IPS-15b (cell line): Measurements from ENCODE around the gene MGMT.

Experiments used
- H3K27me3 ChIP-seq: one replicate; pipeline ENCODE4 v1.6.1; 2013; ENCODE audit warnings: low read length; ENCODE audit not compliant: control insufficient read depth, insufficient read depth
- H3K36me3 ChIP-seq: one replicate; pipeline ENCODE4 v1.6.1; 2013; ENCODE audit warnings: low read length; ENCODE audit not compliant: control insufficient read depth, insufficient read depth
- H3K4me1 ChIP-seq: one replicate; pipeline ENCODE4 v1.6.1; 2013; ENCODE audit warnings: mild to moderate bottlenecking, low read length; ENCODE audit not compliant: control insufficient read depth, insufficient read depth
- H3K4me3 ChIP-seq: one replicate; pipeline ENCODE4 v1.5.1; 2013; ENCODE audit warnings: low read depth, low read length
- H3K9ac ChIP-seq: one replicate; pipeline ENCODE4 v1.6.1; 2013; ENCODE audit warnings: low read depth, mild to moderate bottlenecking, low read length
- H3K9me3 ChIP-seq: one replicate; pipeline ENCODE4 v1.6.1; 2013; ENCODE audit warnings: mild to moderate bottlenecking, low read length; ENCODE audit not compliant: control insufficient read depth, insufficient read depth

The MGMT gene

GRCh38 chr10:129560361-129560760, 93.3 kb downstream of the MGMT start:
- H3K36me3 ChIP-seq, result no peaks in the 10 kb centered on the region
- no peaks in the 10 kb centered on the region for H3K27me3 ChIP-seq
- no peaks in the 10 kb centered on the region for H3K9me3 ChIP-seq
- H3K9ac ChIP-seq, result no peak overlapping the region
- no peaks in the 10 kb centered on the region for H3K4me1 ChIP-seq
- no peak overlapping the region for H3K4me3 ChIP-seq

GRCh38 chr10:129562487-129562886, 95.4 kb downstream of the MGMT start:
- H3K4me3 ChIP-seq, result no peak overlapping the region
- no peaks in the 10 kb centered on the region for H3K36me3 ChIP-seq
- no peak overlapping the region for H3K9ac ChIP-seq
- no peaks in the 10 kb centered on the region for H3K4me1 ChIP-seq
- H3K27me3 ChIP-seq, result no peaks in the 10 kb centered on the region
- no peaks in the 10 kb centered on the region for H3K9me3 ChIP-seq

GRCh38 chr10:129564923-129565322, 97.9 kb downstream of the MGMT start:
- Histone ChIP-seq H3K36me3 (no peaks in the 10 kb centered on the region), H3K4me1 (no peaks in the 10 kb centered on the region), H3K27me3 (no peaks in the 10 kb centered on the region), H3K9ac (no peak overlapping the region), H3K9me3 (no peaks in the 10 kb centered on the region), H3K4me3 (no peak overlapping the region)

GRCh38 chr10:129568583-129569344, 101.7 kb downstream of the MGMT start:
- Histone ChIP-seq H3K9me3 (no peaks in the 10 kb centered on the region), H3K36me3 (no peaks in the 10 kb centered on the region), H3K4me1 (no peaks in the 10 kb centered on the region), H3K27me3 (no peaks in the 10 kb centered on the region), H3K9ac (no peak overlapping the region), H3K4me3 (no peak overlapping the region)

GRCh38 chr10:129570185-129570584, 103.1 kb downstream of the MGMT start:
- Histone ChIP-seq H3K9me3 (no peaks in the 10 kb centered on the region), H3K36me3 (no peaks in the 10 kb centered on the region), H3K4me3 (no peak overlapping the region), H3K9ac (no peak overlapping the region), H3K4me1 (no peaks in the 10 kb centered on the region), H3K27me3 (no peaks in the 10 kb centered on the region)

GRCh38 chr10:129579228-129579627, 112.2 kb downstream of the MGMT start:
- H3K27me3 ChIP-seq, result no peaks in the 10 kb centered on the region
- no peak overlapping the region for H3K4me3 ChIP-seq
- H3K9ac ChIP-seq, result no peak overlapping the region
- H3K4me1 ChIP-seq, result no peaks in the 10 kb centered on the region
- H3K36me3 ChIP-seq, result no peaks in the 10 kb centered on the region
- no peaks in the 10 kb centered on the region for H3K9me3 ChIP-seq

GRCh38 chr10:129580010-129580409, 113.0 kb downstream of the MGMT start:
- Histone ChIP-seq H3K4me1 (no peaks in the 10 kb centered on the region), H3K4me3 (no peak overlapping the region), H3K36me3 (no peaks in the 10 kb centered on the region), H3K27me3 (no peaks in the 10 kb centered on the region), H3K9ac (no peak overlapping the region), H3K9me3 (no peaks in the 10 kb centered on the region)

GRCh38 chr10:129580901-129581300, 113.9 kb downstream of the MGMT start:
- H3K4me3 ChIP-seq, result no peak overlapping the region
- H3K9ac ChIP-seq, result no peak overlapping the region
- H3K36me3 ChIP-seq, result no peaks in the 10 kb centered on the region
- H3K9me3 ChIP-seq, result no peaks in the 10 kb centered on the region
- H3K27me3 ChIP-seq, result no peaks in the 10 kb centered on the region
- no peaks in the 10 kb centered on the region for H3K4me1 ChIP-seq

- no peaks in the 10 kb centered on the region for H3K9me3 ChIP-seq
- no peaks in the 10 kb centered on the region for H3K4me1 ChIP-seq
- H3K4me3 ChIP-seq, result no peak overlapping the region
- H3K36me3 ChIP-seq, result no peaks in the 10 kb centered on the region
- no peaks in the 10 kb centered on the region for H3K27me3 ChIP-seq
- H3K9ac ChIP-seq, result no peak overlapping the region
Measured at GRCh38 chr10:129581827-129582411, 114.9 kb downstream of the MGMT start.

- Histone ChIP-seq H3K4me1 (no peaks in the 10 kb centered on the region), H3K4me3 (no peak overlapping the region), H3K9ac (no peak overlapping the region), H3K36me3 (no peaks in the 10 kb centered on the region), H3K9me3 (no peaks in the 10 kb centered on the region), H3K27me3 (no peaks in the 10 kb centered on the region)
Measured at GRCh38 chr10:129583831-129584230, 116.8 kb downstream of the MGMT start.

- no peaks in the 10 kb centered on the region for H3K9me3 ChIP-seq
- H3K9ac ChIP-seq, result no peak overlapping the region
- no peaks in the 10 kb centered on the region for H3K4me1 ChIP-seq
- H3K27me3 ChIP-seq, result no peaks in the 10 kb centered on the region
- no peak overlapping the region for H3K4me3 ChIP-seq
- H3K36me3 ChIP-seq, result no peaks in the 10 kb centered on the region
Measured at GRCh38 chr10:129586898-129587443, 119.9 kb downstream of the MGMT start.

- no peaks in the 10 kb centered on the region for H3K27me3 ChIP-seq
- H3K36me3 ChIP-seq, result no peaks in the 10 kb centered on the region
- no peaks in the 10 kb centered on the region for H3K9me3 ChIP-seq
- no peak overlapping the region for H3K9ac ChIP-seq
- H3K4me3 ChIP-seq, result no peak overlapping the region
- H3K4me1 ChIP-seq, result no peaks in the 10 kb centered on the region
Measured at GRCh38 chr10:129589546-129589945, 122.5 kb downstream of the MGMT start.
